Fibroblast of lung (primary cell): ENCODE data around the gene RPL13A. TPM values are rescaled to one million over a fixed set of nuclear protein-coding genes. Genes with fewer than 3 reads are reported as not detected.

Experiments
- DNase-seq, 2 donors: peaks; one replicate each; pipeline versions ENCODE4 v3.0.0 to v3.0.0-alpha.2; 2010; ENCODE audit warnings: low read depth in 2 of 2
- H2AFZ ChIP-seq: 2 replicates; pipeline ENCODE4 v1.5.1; 2012; ENCODE audit warnings: low read length, control low read depth, inconsistent platforms
- H3K27ac ChIP-seq: 2 replicates; pipeline ENCODE4 v1.5.1; 2011; ENCODE audit warnings: low read length, control low read depth; ENCODE audit not compliant: insufficient read depth
- H3K27me3 ChIP-seq: 2 replicates; pipeline ENCODE4 v1.5.1; 2011; ENCODE audit warnings: mild to moderate bottlenecking, low read length; ENCODE audit not compliant: control insufficient read depth, insufficient read depth
- H3K36me3 ChIP-seq: 2 replicates; pipeline ENCODE4 v1.5.1; 2011; ENCODE audit warnings: low read length; ENCODE audit not compliant: control insufficient read depth, insufficient read depth
- H3K4me1 ChIP-seq: 2 replicates; pipeline ENCODE4 v1.5.1; 2011; ENCODE audit warnings: low read length; ENCODE audit not compliant: control insufficient read depth, insufficient read depth; ENCODE audit errors: extremely low read depth
- H3K4me2 ChIP-seq: 2 replicates; pipeline ENCODE4 v1.5.1; 2011; ENCODE audit warnings: low read length, control low read depth; ENCODE audit not compliant: insufficient read depth; ENCODE audit errors: extremely low read depth
- H3K4me3 ChIP-seq, 4 experiments: fragments of 200-600 bp in 1 of 4; sonication (generic) in 1 of 4; replicated peaks in 1 of 4; 2 replicates each; pipeline ENCODE4 v1.5.1; 2011 to 2016; ENCODE audit warnings: low read length in 4 of 4, low read depth in 3 of 4, mild to moderate bottlenecking in 3 of 4, control low read depth in 2 of 4, inconsistent platforms in 1 of 4, mixed read lengths in 1 of 4; ENCODE audit not compliant: insufficient read depth in 1 of 4; ENCODE audit errors: control extremely low read depth in 1 of 4
- H3K79me2 ChIP-seq: 2 replicates; pipeline ENCODE4 v1.5.1; 2012; ENCODE audit warnings: mild to moderate bottlenecking, low read length, inconsistent platforms; ENCODE audit not compliant: control insufficient read depth, insufficient read depth
- H3K9ac ChIP-seq: 2 replicates; pipeline ENCODE4 v1.5.1; 2011; ENCODE audit warnings: mild to moderate bottlenecking, low read length, control low read depth; ENCODE audit not compliant: insufficient read depth
- H3K9me3 ChIP-seq: 2 replicates; pipeline ENCODE4 v1.5.1; 2012; ENCODE audit warnings: low read depth, low read length; ENCODE audit not compliant: control insufficient read depth, insufficient read depth
- H4K20me1 ChIP-seq: 2 replicates; pipeline ENCODE4 v1.5.1; 2011; ENCODE audit warnings: low read length; ENCODE audit not compliant: control insufficient read depth, insufficient read depth; ENCODE audit errors: extremely low read depth
- CTCF ChIP-seq, 2 donors: IDR thresholded peaks in 1 of 2; conservative IDR thresholded peaks in 1 of 2; 1 replicate in 1 of 2; 2 replicates in 1 of 2; pipeline ENCODE4 v1.5.1; 2011 to 2012; ENCODE audit warnings: low read length in 2 of 2, control low read depth in 1 of 2, inconsistent platforms in 1 of 2, low read depth in 1 of 2, mild to moderate bottlenecking in 1 of 2
- EZH2 ChIP-seq: IDR thresholded peaks from 2 replicates; pipeline ENCODE4 v1.5.1; 2012; ENCODE audit warnings: low read length, control low read depth, mild to moderate bottlenecking; ENCODE audit errors: missing control alignments
- polyA plus RNA-seq, 2 donors: library from polyadenylated mRNA; depleted of rRNA in 1 of 2; stranded (reverse) in 1 of 2; unstranded in 1 of 2; fragments of >200 nt; gene quantifications; 2 replicates each; pipeline ENCODE4 v1.2.1, GENCODE V29; 2011 to 2012; ENCODE audit warnings: missing spikeins in 1 of 2
- total RNA-seq: library from RNA; depleted of rRNA; stranded (reverse); fragments of >200 nt; gene quantifications from 2 replicates; pipeline ENCODE4 v1.2.1, GENCODE V29; 2014

The RPL13A gene
- total and polyA plus RNA-seq, 2 donors (not counting 1 experiment from before 2014, with no cell fraction given): 1,418 to 3,385 TPM

DNA sequence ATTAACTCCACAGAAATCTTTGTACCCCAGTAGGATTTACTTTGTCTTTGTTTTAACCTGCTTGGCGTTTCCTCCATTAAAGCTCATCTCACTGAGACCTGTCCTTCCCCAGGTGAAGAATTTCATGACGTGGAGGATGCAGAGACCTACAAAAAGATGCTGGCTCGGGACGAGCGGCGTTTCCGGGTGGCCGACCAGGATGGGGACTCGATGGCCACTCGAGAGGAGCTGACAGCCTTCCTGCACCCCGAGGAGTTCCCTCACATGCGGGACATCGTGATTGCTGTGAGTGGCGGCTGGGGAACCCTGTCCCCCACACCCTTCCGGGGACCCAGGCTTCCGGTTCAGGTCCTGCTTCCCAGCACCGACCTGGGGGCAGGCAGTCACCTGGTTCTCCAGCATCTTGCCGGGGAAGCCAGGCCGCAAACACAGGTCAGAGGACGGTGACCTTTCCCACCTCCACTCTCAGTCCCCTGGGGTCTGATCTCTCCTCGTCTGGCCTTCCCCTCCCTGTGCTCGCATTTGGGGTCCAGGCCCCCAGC lies 49.6 kb downstream of the RPL13A start:
- H2AFZ ChIP-seq: no peak overlapping the region
- H4K20me1 ChIP-seq: peaks cover 2% of the 10 kb centered on the region
- H3K4me2 ChIP-seq: no peak overlapping the region
- no peaks in the 10 kb centered on the region for H3K79me2 ChIP-seq
- H3K9me3 ChIP-seq: no peaks in the 10 kb centered on the region
- H3K27me3 ChIP-seq: no peaks in the 10 kb centered on the region
- H3K27ac ChIP-seq: no peak overlapping the region
- peaks cover 5% of the 10 kb centered on the region for H3K4me1 ChIP-seq
- H3K4me3 ChIP-seq: no peak overlapping the region
- no peak for TF ChIP-seq CTCF (conservative IDR thresholded peaks at IDR 0.05 in 1 of 2, IDR thresholded peaks at IDR 0.05 in 1 of 2; ENCODE audit: low read depth in 1 of 2, low read length in 2 of 2)
- no peak for TF ChIP-seq EZH2
- DNase-seq: no peak
- H3K9ac ChIP-seq: no peak overlapping the region
- peaks cover 9% of the 10 kb centered on the region for H3K36me3 ChIP-seq

DNA sequence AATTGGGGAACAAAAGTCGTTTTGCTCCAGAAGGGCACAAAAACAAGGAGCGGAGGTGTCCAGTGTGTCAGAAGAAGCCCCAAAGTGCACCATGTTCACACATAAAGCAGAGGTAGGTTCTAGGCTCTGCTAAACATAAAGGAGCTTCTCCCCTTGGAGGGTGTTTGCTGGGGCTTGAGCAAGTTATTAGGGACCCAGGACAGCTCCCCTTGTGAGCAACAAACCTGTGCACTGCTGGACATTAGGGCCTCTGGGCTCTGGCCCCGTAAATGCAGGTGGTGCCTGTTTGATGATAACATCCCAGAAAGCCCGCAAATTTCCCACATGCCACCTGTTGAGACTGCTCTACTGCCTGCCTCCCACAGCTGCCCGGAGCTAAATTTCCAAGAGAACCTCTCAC lies 51.2 kb downstream of the RPL13A start:
- no peak for DNase-seq
- H3K79me2 ChIP-seq: no peaks in the 10 kb centered on the region
- no peak overlapping the region for H2AFZ ChIP-seq
- no peak overlapping the region for H3K4me3 ChIP-seq
- H3K27ac ChIP-seq: no peak overlapping the region
- peaks cover 3% of the 10 kb centered on the region for H3K4me1 ChIP-seq
- no peaks in the 10 kb centered on the region for H3K9me3 ChIP-seq
- no peak overlapping the region for H3K4me2 ChIP-seq
- H3K9ac ChIP-seq: no peak overlapping the region
- H3K36me3 ChIP-seq: peaks cover 12% of the 10 kb centered on the region
- no peaks in the 10 kb centered on the region for H3K27me3 ChIP-seq
- TF ChIP-seq CTCF (conservative IDR thresholded peaks at IDR 0.05 in 1 of 2, IDR thresholded peaks at IDR 0.05 in 1 of 2; ENCODE audit: low read depth in 1 of 2, low read length in 2 of 2) (no peak), EZH2 (no peak)
- peaks cover 2% of the 10 kb centered on the region for H4K20me1 ChIP-seq

- no peak overlapping the region for H3K4me3 ChIP-seq
- no peak for DNase-seq
- no peaks in the 10 kb centered on the region for H3K27me3 ChIP-seq
- peaks cover 12% of the 10 kb centered on the region for H3K36me3 ChIP-seq
- no peaks in the 10 kb centered on the region for H3K79me2 ChIP-seq
- TF ChIP-seq EZH2 (no peak), CTCF (conservative IDR thresholded peaks at IDR 0.05 in 1 of 2, IDR thresholded peaks at IDR 0.05 in 1 of 2; ENCODE audit: low read depth in 1 of 2, low read length in 2 of 2) (no peak)
- H3K4me2 ChIP-seq: no peak overlapping the region
- peaks cover 2% of the 10 kb centered on the region for H4K20me1 ChIP-seq
- H2AFZ ChIP-seq: no peak overlapping the region
- no peaks in the 10 kb centered on the region for H3K9me3 ChIP-seq
- H3K4me1 ChIP-seq: no peaks in the 10 kb centered on the region
- H3K9ac ChIP-seq: no peak overlapping the region
- H3K27ac ChIP-seq: no peak overlapping the region
Measured at GRCh38 chr19:49539192-49539952, 52.0 kb downstream of the RPL13A start.

Other genes starting within 250 kb of the RPL13A start
- under 0.01 TPM in 2 replicates for gene SLC6A16, start 162.4 kb upstream of the RPL13A start, total RNA-seq
- gene SLC6A16, start 162.4 kb upstream of the RPL13A start, polyA plus RNA-seq: 0.08 and 0.62 TPM in 2 replicates
- not detected in 2 replicates for gene CD37, start 152.2 kb upstream of the RPL13A start, total RNA-seq
- not detected in 2 replicates for gene CD37, start 152.2 kb upstream of the RPL13A start, polyA plus RNA-seq
- 19.2 and 24.1 TPM in 2 replicates for gene TEAD2, start 125.2 kb upstream of the RPL13A start, total RNA-seq
- gene TEAD2, start 125.2 kb upstream of the RPL13A start, polyA plus RNA-seq: 22.0 and 22.7 TPM in 2 replicates
- gene DKKL1, start 123.7 kb upstream of the RPL13A start, total RNA-seq: 0.26 TPM in 1 of 2 replicates, not detected in the other
- gene DKKL1, start 123.7 kb upstream of the RPL13A start, polyA plus RNA-seq: 0.15 and 0.19 TPM in 2 replicates
- not detected in 2 replicates for gene KASH5, start 99.4 kb upstream of the RPL13A start, total RNA-seq
- not detected in 2 replicates for gene KASH5, start 99.4 kb upstream of the RPL13A start, polyA plus RNA-seq
- not detected in 2 replicates for gene PTH2, start 64.2 kb upstream of the RPL13A start, total RNA-seq
- not detected in 2 replicates for gene PTH2, start 64.2 kb upstream of the RPL13A start, polyA plus RNA-seq
- not detected in 2 replicates for gene GFY, start 62.2 kb upstream of the RPL13A start, total RNA-seq
- not detected in 2 replicates for gene GFY, start 62.2 kb upstream of the RPL13A start, polyA plus RNA-seq
- 0.33 TPM in 1 of 2 replicates, not detected in the other for gene SLC17A7, start 46.1 kb upstream of the RPL13A start, total RNA-seq
- 0.06 and 0.08 TPM in 2 replicates for gene SLC17A7, start 46.1 kb upstream of the RPL13A start, polyA plus RNA-seq
- gene PIH1D1, start 35.8 kb upstream of the RPL13A start, total RNA-seq: 94.5 and 110 TPM in 2 replicates
- gene PIH1D1, start 35.8 kb upstream of the RPL13A start, polyA plus RNA-seq: 42.5 and 53.8 TPM in 2 replicates
- 13.9 and 24.9 TPM in 2 replicates for gene ALDH16A1, start 34.4 kb upstream of the RPL13A start, total RNA-seq
- gene ALDH16A1, start 34.4 kb upstream of the RPL13A start, polyA plus RNA-seq: 2.4 and 4.3 TPM in 2 replicates
- gene FLT3LG, start 13.4 kb upstream of the RPL13A start, total RNA-seq: 3.3 and 4.5 TPM in 2 replicates
- 4.3 and 4.4 TPM in 2 replicates for gene FLT3LG, start 13.4 kb upstream of the RPL13A start, polyA plus RNA-seq
- gene RPS11, start 8.8 kb downstream of the RPL13A start, total RNA-seq: 2,501 and 4,026 TPM in 2 replicates
- 3,448 and 3,634 TPM in 2 replicates for gene RPS11, start 8.8 kb downstream of the RPL13A start, polyA plus RNA-seq
- gene FCGRT, start 25.1 kb downstream of the RPL13A start, total RNA-seq: 59.0 and 90.1 TPM in 2 replicates
- gene FCGRT, start 25.1 kb downstream of the RPL13A start, polyA plus RNA-seq: 30.9 and 31.4 TPM in 2 replicates
- 87.8 and 162 TPM in 2 replicates for gene RCN3, start 40.4 kb downstream of the RPL13A start, total RNA-seq
- gene RCN3, start 40.4 kb downstream of the RPL13A start, polyA plus RNA-seq: 18.8 and 19.8 TPM in 2 replicates
- 67.9 and 72.9 TPM in 2 replicates for gene NOSIP, start 92.9 kb downstream of the RPL13A start, total RNA-seq
- gene NOSIP, start 92.9 kb downstream of the RPL13A start, polyA plus RNA-seq: 41.2 and 53.5 TPM in 2 replicates
- gene PRRG2, start 93.7 kb downstream of the RPL13A start, total RNA-seq: 0.17 and 0.51 TPM in 2 replicates
- gene PRRG2, start 93.7 kb downstream of the RPL13A start, polyA plus RNA-seq: 0.11 TPM in 1 of 2 replicates, not detected in the other
- 1.0 and 2.1 TPM in 2 replicates for gene PRR12, start 103.6 kb downstream of the RPL13A start, total RNA-seq
- gene PRR12, start 103.6 kb downstream of the RPL13A start, polyA plus RNA-seq: 0.40 and 0.69 TPM in 2 replicates
- 34.2 and 60.1 TPM in 2 replicates for gene RRAS, start 152.5 kb downstream of the RPL13A start, total RNA-seq
- 92.6 and 129 TPM in 2 replicates for gene RRAS, start 152.5 kb downstream of the RPL13A start, polyA plus RNA-seq
- gene SCAF1, start 154.6 kb downstream of the RPL13A start, total RNA-seq: 7.4 and 11.9 TPM in 2 replicates
- gene SCAF1, start 154.6 kb downstream of the RPL13A start, polyA plus RNA-seq: 8.7 and 15.5 TPM in 2 replicates
- 55.2 and 61.1 TPM in 2 replicates for gene IRF3, start 178.2 kb downstream of the RPL13A start, total RNA-seq
- gene IRF3, start 178.2 kb downstream of the RPL13A start, polyA plus RNA-seq: 22.0 TPM in 2 replicates
- 2.6 and 4.8 TPM in 2 replicates for gene BCL2L12, start 178.3 kb downstream of the RPL13A start, total RNA-seq
- 5.0 and 9.8 TPM in 2 replicates for gene BCL2L12, start 178.3 kb downstream of the RPL13A start, polyA plus RNA-seq
- 261 and 298 TPM in 2 replicates for gene PRMT1, start 189.7 kb downstream of the RPL13A start, total RNA-seq
- 184 and 288 TPM in 2 replicates for gene PRMT1, start 189.7 kb downstream of the RPL13A start, polyA plus RNA-seq
- 0.26 and 0.33 TPM in 2 replicates for gene ADM5, start 202.0 kb downstream of the RPL13A start, total RNA-seq
- 0.06 and 0.15 TPM in 2 replicates for gene ADM5, start 202.0 kb downstream of the RPL13A start, polyA plus RNA-seq
- gene CPT1C, start 203.5 kb downstream of the RPL13A start, total RNA-seq: 18.0 and 31.2 TPM in 2 replicates
- gene CPT1C, start 203.5 kb downstream of the RPL13A start, polyA plus RNA-seq: 20.0 and 24.0 TPM in 2 replicates